Thoracic aorta (tissue), 2 donors: ENCODE results near the gene DAND5. TPM values are rescaled to one million over a fixed set of nuclear protein-coding genes. Genes with fewer than 3 reads are reported as not detected.
"Not testable (repeated sequence)": the region's sequence is repeated elsewhere in the genome, so short reads cannot be mapped to it uniquely, and the experiment has no call there.

Experiments used
- ATAC-seq: fragments of 150-250 bp; one replicate; pipeline ENCODE4 v1.8.0; 2017; ENCODE audit warnings: low read depth; ENCODE audit not compliant: insufficient number of reproducible peaks, low FRiP score
- DNase-seq: peaks from one replicate; pipeline ENCODE4 v3.0.0-alpha.2; 2020; ENCODE audit warnings: low spot score
- H3K27ac ChIP-seq, 2 donors: fragments of 200-600 bp; sonication (generic); 1 replicate in 1 of 2; 2 replicates in 1 of 2; pipeline ENCODE4 v1.5.1; 2016; ENCODE audit warnings: mild to moderate bottlenecking in 2 of 2, moderate library complexity in 2 of 2
- H3K27me3 ChIP-seq: fragments of 200-600 bp; sonication (generic); replicated peaks from 2 replicates; pipeline ENCODE4 v1.6.0; 2016; ENCODE audit warnings: mild to moderate bottlenecking; ENCODE audit not compliant: insufficient read depth
- H3K36me3 ChIP-seq: fragments of 200-600 bp; sonication (generic); one replicate; pipeline ENCODE4 v1.5.1; 2016
- H3K4me1 ChIP-seq, 2 donors: fragments of 200-600 bp; sonication (generic); 1 replicate in 1 of 2; 2 replicates in 1 of 2; pipeline versions ENCODE4 v1.5.1 to v1.6.0; 2016; ENCODE audit warnings: low read depth in 2 of 2, mild to moderate bottlenecking in 1 of 2; ENCODE audit not compliant: control insufficient read depth in 1 of 2
- H3K4me3 ChIP-seq: fragments of 200-600 bp; sonication (generic); 2 replicates; pipeline ENCODE4 v1.5.1; 2016; ENCODE audit warnings: mild to moderate bottlenecking
- H3K9me3 ChIP-seq: fragments of 200-600 bp; sonication (generic); 2 replicates; pipeline ENCODE4 v1.5.1; 2016
- total RNA-seq, 2 donors: library from RNA; depleted of rRNA; stranded (reverse); fragments of >200 nt; gene quantifications; one replicate each; pipeline versions ENCODE4 v1.1.0 to v1.2.3, GENCODE V29; 2016
- TF ChIP-seq, protein P1 (sequence below): fragments of 200-600 bp; sonication (generic); IDR thresholded peaks from one replicate; pipeline ENCODE4 v1.5.1; 2019; ENCODE audit warnings: antibody characterized with exemption

DAND5 gene
- total RNA-seq, 2 donors from 2014 or later = not detected

DNA sequence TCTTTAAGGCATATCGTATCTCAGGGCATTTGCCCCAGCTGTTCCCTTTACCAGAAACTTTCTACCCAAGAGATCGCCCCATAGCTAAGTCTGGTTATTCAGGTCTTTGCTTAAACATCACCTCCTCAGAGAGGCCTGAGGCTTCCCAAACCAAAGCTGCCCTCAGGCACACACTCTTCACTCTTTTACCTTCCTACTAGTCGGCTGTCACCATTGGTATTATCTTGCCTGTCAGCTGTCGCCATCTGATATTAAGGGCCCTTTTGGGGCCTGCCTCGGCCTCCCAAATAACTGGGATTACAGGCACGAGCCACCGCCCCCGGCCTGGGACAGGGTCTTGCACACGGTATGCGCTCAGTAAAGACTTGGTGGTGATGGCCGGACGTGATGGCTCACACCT is 13.4 kb upstream of the DAND5 start:
- Histone ChIP-seq H3K4me1 (peaks cover 19 to 50% of the 10 kb centered on the region in 2 donors), H3K4me3 (peak overlapping the region; percentile 96), H3K36me3 (peaks cover 16% of the 10 kb centered on the region), H3K27ac (peak overlapping the region; percentile 92 to 95), H3K27me3 (no peaks in the 10 kb centered on the region), H3K9me3 (no peaks in the 10 kb centered on the region)
- ATAC-seq = no peak
- TF ChIP-seq, protein P1, sequence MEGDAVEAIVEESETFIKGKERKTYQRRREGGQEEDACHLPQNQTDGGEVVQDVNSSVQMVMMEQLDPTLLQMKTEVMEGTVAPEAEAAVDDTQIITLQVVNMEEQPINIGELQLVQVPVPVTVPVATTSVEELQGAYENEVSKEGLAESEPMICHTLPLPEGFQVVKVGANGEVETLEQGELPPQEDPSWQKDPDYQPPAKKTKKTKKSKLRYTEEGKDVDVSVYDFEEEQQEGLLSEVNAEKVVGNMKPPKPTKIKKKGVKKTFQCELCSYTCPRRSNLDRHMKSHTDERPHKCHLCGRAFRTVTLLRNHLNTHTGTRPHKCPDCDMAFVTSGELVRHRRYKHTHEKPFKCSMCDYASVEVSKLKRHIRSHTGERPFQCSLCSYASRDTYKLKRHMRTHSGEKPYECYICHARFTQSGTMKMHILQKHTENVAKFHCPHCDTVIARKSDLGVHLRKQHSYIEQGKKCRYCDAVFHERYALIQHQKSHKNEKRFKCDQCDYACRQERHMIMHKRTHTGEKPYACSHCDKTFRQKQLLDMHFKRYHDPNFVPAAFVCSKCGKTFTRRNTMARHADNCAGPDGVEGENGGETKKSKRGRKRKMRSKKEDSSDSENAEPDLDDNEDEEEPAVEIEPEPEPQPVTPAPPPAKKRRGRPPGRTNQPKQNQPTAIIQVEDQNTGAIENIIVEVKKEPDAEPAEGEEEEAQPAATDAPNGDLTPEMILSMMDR = no peak
- no peak for DNase-seq

DNA sequence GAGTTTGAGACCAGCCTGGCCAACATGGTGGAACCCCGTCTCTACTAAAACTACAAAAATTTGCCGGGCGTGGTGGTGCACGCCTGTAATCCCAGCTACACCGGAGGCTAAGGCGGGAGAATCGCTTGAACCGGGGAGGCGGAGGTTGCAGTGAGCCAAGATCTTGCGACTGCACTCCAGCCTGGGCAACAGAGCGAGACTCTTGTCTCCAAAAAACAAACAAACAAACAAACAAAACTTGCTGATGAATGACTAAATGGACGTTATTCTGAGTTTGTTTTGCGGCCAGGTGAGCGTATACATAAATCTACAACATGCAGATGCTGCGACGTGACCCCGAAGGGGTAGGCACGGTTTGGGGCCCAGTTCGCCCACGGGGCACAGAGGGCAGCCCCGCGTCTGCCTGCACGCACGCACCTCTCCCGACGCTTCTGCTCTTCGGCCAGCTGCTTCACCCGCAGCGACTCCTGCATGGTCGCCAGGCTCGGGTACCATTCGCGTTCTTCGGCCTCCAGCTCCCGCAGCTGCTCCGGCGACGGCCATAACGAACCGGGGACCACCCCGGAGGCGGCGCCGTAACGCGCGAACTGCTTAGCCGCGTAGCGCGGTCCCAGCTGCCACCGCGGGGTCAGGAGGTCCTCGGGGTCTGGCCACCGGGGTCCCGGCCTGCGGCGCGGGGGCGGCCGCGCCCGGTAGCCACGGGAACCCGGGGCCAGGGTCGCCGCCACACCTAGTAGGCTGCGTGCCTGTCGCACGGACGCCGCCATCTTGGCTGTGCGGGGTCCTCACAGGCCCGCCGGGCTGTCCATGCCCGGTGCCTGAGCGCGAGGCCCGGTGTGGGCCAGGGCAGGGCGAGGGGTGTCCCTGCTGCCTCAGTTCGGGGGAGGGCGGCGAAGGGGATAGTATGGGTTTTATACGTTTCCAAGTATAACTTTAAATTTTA is 12.7 kb upstream of the DAND5 start, which contains the start of gene GADD45GIP1:
TSS of gene GADD45GIP1 (minus strand) at position 778 of the 943 bp plus-strand sequence. CDS start at position 767, 11 bp downstream.
- no peaks in the 10 kb centered on the region for H3K27me3 ChIP-seq
- peak within 1 kb of the TSS; percentile 96 for H3K4me3 ChIP-seq
- H3K27ac ChIP-seq = peak within 1 kb of the TSS; percentile 92 to 95
- no peaks in the 10 kb centered on the region for H3K9me3 ChIP-seq
- TF ChIP-seq, protein P1 = no peak
- DNase-seq = no peak
- H3K36me3 ChIP-seq = peaks cover 9% of the 10 kb centered on the region
- peaks cover 19 to 46% of the 10 kb centered on the region in 2 donors for H3K4me1 ChIP-seq
- no peak for ATAC-seq

DNA sequence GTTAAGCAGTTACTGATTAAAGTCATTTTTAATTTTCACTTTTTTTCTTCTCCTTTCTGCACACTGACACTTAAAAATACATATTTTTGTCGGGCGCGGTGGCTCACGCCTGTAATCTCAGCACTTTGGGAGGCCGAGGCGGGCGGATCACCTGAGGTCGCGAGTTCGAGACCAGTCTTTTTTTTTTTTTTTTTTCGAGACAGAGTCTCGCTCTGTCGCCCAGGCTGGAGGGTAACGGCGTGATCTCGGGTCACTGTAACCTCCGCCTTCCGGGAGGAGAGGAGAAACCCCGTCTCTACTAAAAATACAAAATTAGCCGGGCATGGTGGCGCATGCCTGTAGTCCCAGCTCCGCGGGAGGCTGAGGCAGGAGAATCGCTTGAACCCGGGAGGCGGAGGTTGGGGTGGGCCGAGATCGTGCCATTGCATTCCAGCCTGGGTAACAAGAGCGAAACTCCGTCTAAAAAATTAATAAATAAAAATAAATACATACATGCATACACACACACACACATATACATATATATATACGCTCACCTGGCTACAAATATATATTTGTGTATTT is 11.9 kb upstream of the DAND5 start:
- not testable (repeated sequence) for DNase-seq, H3K27me3 ChIP-seq, H3K9me3 ChIP-seq, ATAC-seq, H3K36me3 ChIP-seq
- Histone ChIP-seq H3K4me3 (peak overlapping the region; percentile 96), H3K4me1 (peaks cover 15 to 38% of the 10 kb centered on the region in 2 donors), H3K27ac (peak overlapping the region; percentile 92 to 95)

DNA sequence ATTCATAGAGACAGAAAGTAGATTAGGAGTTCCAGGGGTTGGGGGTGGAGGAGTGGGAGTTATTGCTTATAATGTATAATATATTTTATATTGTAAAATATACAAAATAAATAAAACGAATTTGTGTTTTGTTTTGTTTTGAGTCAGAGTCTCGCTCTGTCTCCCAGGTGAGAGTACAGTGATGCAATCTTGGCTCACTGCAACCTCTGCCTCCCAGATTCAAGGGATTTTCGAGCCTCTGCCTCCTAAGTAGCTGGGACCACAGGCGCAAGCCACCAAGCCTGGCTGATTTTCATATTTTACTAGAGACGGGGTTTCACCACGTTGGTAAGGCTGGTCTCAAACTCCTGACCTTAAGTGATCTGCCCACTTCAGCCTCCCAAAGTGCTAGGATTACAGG is 9.9 kb upstream of the DAND5 start:
- H3K4me1 ChIP-seq = peaks cover 6 to 20% of the 10 kb centered on the region in 2 donors
- no peak for DNase-seq
- H3K36me3 ChIP-seq = no peaks in the 10 kb centered on the region
- H3K4me3 ChIP-seq = no peak overlapping the region
- H3K27me3 ChIP-seq = no peaks in the 10 kb centered on the region
- TF ChIP-seq, protein P1 = no peak
- H3K27ac ChIP-seq = no peak overlapping the region
- H3K9me3 ChIP-seq = no peaks in the 10 kb centered on the region
- no peak for ATAC-seq

DNA sequence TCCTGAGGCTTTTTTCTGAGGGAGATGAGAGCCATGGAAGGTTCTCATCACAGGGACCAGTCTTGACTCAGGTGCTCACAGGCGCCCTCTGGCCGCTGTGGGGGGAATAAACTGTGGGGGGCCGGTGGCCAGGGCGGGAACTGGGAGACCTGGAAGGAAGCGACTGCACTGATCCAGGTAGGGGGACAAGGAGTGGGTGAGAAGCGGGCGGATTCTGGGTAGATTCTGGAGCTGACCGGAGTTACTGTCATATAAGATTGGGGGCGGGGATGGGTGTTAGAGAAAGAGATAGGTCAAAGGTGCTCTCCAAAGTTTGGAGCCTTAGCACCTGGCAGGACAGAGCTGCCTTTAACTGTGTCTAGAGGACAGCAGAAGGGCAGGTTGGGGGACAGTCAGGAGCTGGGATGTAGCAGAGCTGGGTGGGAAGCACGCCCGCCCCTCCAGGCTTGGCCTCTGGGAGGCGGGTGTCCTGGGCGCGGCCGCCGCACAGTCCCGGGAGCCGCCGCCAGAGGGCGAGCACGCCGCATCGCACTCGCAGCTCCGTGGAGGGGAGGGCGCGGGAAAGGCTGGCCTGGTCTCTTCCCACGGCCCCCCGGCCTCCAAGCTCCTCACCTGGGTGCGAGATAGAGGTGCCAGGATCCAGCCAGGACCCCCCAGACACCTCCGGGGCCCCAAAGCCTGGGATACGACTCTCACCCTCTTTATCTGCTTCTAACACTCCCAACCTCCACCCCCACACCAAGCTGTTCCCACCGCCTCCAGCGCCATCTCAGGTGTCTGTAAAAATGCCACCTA is 4.2 kb upstream of the DAND5 start:
- H3K27me3 ChIP-seq = no peaks in the 10 kb centered on the region
- peaks cover 0 to 9% of the 10 kb centered on the region in 2 donors for H3K4me1 ChIP-seq
- H3K27ac ChIP-seq = peak overlapping the region in 1 of 2 donors; percentile 38
- TF ChIP-seq, protein P1 = peak; percentile 97
- no peaks in the 10 kb centered on the region for H3K9me3 ChIP-seq
- H3K4me3 ChIP-seq = peak overlapping the region; percentile 77
- no peaks in the 10 kb centered on the region for H3K36me3 ChIP-seq
- DNase-seq = peak; percentile 49
- ATAC-seq = peak; percentile 76
